ENCODE results near the gene MCM7. TPM values are rescaled to one million over a fixed set of nuclear protein-coding genes. Genes with fewer than 3 reads are reported as not detected.

MCM7 gene
- total and polyA plus RNA-seq, 2 of the 13 experiments (the other 11 are each of a cell fraction or from before 2014, with no cell fraction given): 84.5 to 214 TPM

DNA sequence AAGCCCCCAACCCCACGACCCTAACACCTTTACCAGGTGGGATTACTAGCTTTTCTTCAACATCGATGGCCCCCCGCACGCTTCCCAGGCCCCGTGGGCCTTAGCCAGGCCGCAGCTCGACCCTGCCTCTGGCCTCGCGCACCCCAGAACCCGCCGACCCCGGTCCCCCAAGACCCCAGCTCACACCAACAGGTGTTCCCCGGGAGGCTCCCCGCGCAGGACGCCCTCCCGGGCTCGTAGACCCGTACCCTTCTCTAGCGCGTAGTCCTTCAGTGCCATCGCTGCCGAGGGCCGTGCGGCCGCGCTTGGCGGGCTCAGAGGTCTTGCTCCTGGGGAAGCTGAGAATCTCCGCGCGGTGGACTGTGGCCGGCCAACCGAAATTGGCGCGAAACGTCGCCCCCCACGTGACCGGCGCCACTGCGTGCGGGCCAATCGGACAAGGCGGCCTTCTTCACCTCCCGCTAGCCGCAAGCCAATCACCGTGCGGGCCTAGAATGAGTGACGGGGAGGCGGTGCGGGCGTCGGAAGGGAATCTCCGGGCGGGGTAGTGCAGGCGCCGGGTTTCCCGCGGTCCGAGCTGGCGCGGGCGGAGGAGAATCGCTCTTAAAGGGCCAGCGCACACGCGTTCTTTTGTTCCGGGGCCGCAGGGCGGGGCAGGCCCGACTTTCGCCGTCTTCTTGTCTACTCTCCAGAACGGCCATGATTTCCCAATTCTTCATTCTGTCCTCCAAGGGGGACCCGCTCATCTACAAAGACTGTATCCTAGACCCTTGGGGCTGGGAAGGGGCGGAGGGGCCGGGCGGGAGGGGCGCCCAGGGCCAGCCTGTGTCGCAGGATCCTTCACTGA, at the start of gene MCM7, which contains the start of gene AP4M1 (continued):
- TF ChIP-seq ZNF570 (CRISPR knock-in tag; IDR thresholded peaks at IDR 0.05; ENCODE audit: borderline replicate concordance) (no peak), ASH2L (IDR thresholded peaks at IDR 0.05; ENCODE audit: insufficient read length, low read depth, low read length) (no peak), WIZ (CRISPR knock-in tag; IDR thresholded peaks at IDR 0.05) (no peak), MEF2D (CRISPR knock-in tag; IDR thresholded peaks at IDR 0.05) (no peak), CREM (IDR thresholded peaks at IDR 0.05) (no peak; the same call in 1 of the 2 replicates), CREM (CRISPR knock-in tag; IDR thresholded peaks at IDR 0.05) (no peak), YEATS2 (CRISPR knock-in tag; IDR thresholded peaks at IDR 0.05; ENCODE audit: borderline replicate concordance) (peak; percentile 87), SMC3 (IDR thresholded peaks at IDR 0.05; ENCODE audit: low read length) (no peak), REXO4 (CRISPR knock-in tag; IDR thresholded peaks at IDR 0.05; ENCODE audit: borderline replicate concordance) (no peak), ETV5 (CRISPR knock-in tag; IDR thresholded peaks at IDR 0.05; ENCODE audit: borderline replicate concordance) (peak; percentile 5; the same call in 1 of the 2 replicates), NFYB (CRISPR knock-in tag; IDR thresholded peaks at IDR 0.05) (peak; percentile 96), IRX3 (CRISPR knock-in tag; IDR thresholded peaks at IDR 0.05; ENCODE audit: borderline replicate concordance, low read depth) (peak; percentile 84), HMGA1 (CRISPR knock-in tag; conservative IDR thresholded peaks at IDR 0.05) (no peak), PLRG1 (conservative IDR thresholded peaks at IDR 0.05) (no peak), ZNF446 (CRISPR knock-in tag; IDR thresholded peaks at IDR 0.05) (no peak), ZNF703 (CRISPR knock-in tag; IDR thresholded peaks at IDR 0.05; ENCODE audit: borderline replicate concordance) (no peak; the same call in 1 of the 2 replicates), ZNF432 (CRISPR knock-in tag; IDR thresholded peaks at IDR 0.05; ENCODE audit: borderline replicate concordance) (no peak), RAD51 (IDR thresholded peaks at IDR 0.05; ENCODE audit: borderline replicate concordance) (peak; percentile 92), SPEN (CRISPR knock-in tag; IDR thresholded peaks at IDR 0.05; ENCODE audit: low read depth) (peak; percentile 81), ZNF367 (CRISPR knock-in tag; IDR thresholded peaks at IDR 0.05; ENCODE audit: borderline replicate concordance) (no peak), MTF2 (CRISPR knock-in tag; IDR thresholded peaks at IDR 0.05; ENCODE audit: borderline replicate concordance) (no peak), NCOA5 (CRISPR knock-in tag; IDR thresholded peaks at IDR 0.05) (no peak), MEIS1 (CRISPR knock-in tag; IDR thresholded peaks at IDR 0.05; ENCODE audit: borderline replicate concordance) (no peak; the same call in 1 of the 2 replicates), ZNF530 (CRISPR knock-in tag; IDR thresholded peaks at IDR 0.05; ENCODE audit: low read depth) (no peak), PPARG (CRISPR knock-in tag; conservative IDR thresholded peaks at IDR 0.05) (no peak), ZNF83 (CRISPR knock-in tag; IDR thresholded peaks at IDR 0.05; ENCODE audit: borderline replicate concordance) (peak; percentile 89; the same call in 1 of the 2 replicates)
- TF ChIP-seq, protein P1, sequence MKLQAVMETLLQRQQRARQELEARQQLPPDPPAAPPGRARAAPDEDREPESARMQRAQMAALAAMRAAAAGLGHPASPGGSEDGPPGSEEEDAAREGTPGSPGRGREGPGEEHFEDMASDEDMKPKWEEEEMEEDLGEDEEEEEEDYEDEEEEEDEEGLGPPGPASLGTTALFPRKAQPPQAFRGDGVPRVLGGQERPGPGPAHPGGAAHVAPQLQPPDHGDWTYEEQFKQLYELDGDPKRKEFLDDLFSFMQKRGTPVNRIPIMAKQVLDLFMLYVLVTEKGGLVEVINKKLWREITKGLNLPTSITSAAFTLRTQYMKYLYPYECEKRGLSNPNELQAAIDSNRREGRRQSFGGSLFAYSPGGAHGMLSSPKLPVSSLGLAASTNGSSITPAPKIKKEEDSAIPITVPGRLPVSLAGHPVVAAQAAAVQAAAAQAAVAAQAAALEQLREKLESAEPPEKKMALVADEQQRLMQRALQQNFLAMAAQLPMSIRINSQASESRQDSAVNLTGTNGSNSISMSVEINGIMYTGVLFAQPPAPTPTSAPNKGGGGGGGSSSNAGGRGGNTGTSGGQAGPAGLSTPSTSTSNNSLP (IDR thresholded peaks at IDR 0.05; ENCODE audit: low read depth, low read length): no peak
- TF ChIP-seq, protein P2, sequence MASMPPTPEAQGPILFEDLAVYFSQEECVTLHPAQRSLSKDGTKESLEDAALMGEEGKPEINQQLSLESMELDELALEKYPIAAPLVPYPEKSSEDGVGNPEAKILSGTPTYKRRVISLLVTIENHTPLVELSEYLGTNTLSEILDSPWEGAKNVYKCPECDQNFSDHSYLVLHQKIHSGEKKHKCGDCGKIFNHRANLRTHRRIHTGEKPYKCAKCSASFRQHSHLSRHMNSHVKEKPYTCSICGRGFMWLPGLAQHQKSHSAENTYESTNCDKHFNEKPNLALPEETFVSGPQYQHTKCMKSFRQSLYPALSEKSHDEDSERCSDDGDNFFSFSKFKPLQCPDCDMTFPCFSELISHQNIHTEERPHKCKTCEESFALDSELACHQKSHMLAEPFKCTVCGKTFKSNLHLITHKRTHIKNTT (CRISPR knock-in tag; IDR thresholded peaks at IDR 0.05): no peak

All from HepG2 (cell line).